Measurements from ENCODE around the gene COX7B2.

- TF ChIP-seq CTCF (IDR thresholded peaks at IDR 0.05) (no peak), POLR2A (IDR thresholded peaks at IDR 0.05) (no peak)
These were observed 189.0 kb downstream of the COX7B2 start for GRCh38 chr4:46720055-46720454.
